ENCODE measurements around the gene STK10.

- no peak for TF ChIP-seq CTCF (IDR thresholded peaks at IDR 0.05; ENCODE audit: insufficient read depth, low read depth, low read length)
- TF ChIP-seq EZH2 (IDR thresholded peaks at IDR 0.05; ENCODE audit: insufficient read depth, low read length), result no peak
Measured at GRCh38 chr5:172207511-172207910, 19.5 kb upstream of the STK10 start.
